Measurements from ENCODE around the gene SP4.

- TF ChIP-seq CTCF (conservative IDR thresholded peaks at IDR 0.05; ENCODE audit: low read depth, low read length) (no peak), EZH2 (IDR thresholded peaks at IDR 0.05; ENCODE audit: borderline replicate concordance, low read depth, low read length, poor library complexity, severe bottlenecking) (no peak)
Measured at GRCh38 chr7:21544303-21544656, 116.4 kb downstream of the SP4 start.
